HL-60 (cell line): ENCODE results near the gene ENTPD7.

ENCODE experiments used
- DNase-seq, 2 experiments: peaks; one replicate each; pipeline ENCODE4 v3.0.0-alpha.2; 2010 to 2020; ENCODE audit warnings: low read depth in 1 of 2, low spot score in 1 of 2
- H3K27ac ChIP-seq: fragments of 250-450 bp; sonication (Bioruptor Pico); replicated peaks from 2 replicates; pipeline ENCODE4 v1.5.1; 2020; ENCODE audit warnings: mild to moderate bottlenecking, moderate library complexity
- H3K27me3 ChIP-seq: fragments of 250-450 bp; sonication (Bioruptor Pico); 2 replicates; pipeline ENCODE4 v1.5.1; 2021; ENCODE audit warnings: mild to moderate bottlenecking, moderate library complexity; ENCODE audit not compliant: insufficient read depth, poor library complexity, severe bottlenecking
- H3K4me3 ChIP-seq: replicated peaks from 2 replicates; pipeline ENCODE4 v1.5.1; 2011; ENCODE audit warnings: mild to moderate bottlenecking, control low read depth, low read length; ENCODE audit not compliant: insufficient read depth
- CTCF ChIP-seq: IDR thresholded peaks from one replicate; pipeline ENCODE4 v1.5.1; 2011; ENCODE audit warnings: low read length, control low read depth, inconsistent platforms; ENCODE audit not compliant: insufficient read depth
- GABPA ChIP-seq: IDR thresholded peaks from 2 replicates; pipeline ENCODE4 v1.6.1; 2012; ENCODE audit warnings: low read depth
- POLR2AphosphoS5 ChIP-seq: IDR thresholded peaks from 2 replicates; pipeline ENCODE4 v1.6.1; 2012; ENCODE audit warnings: low read depth
- REST ChIP-seq: IDR thresholded peaks from 2 replicates; pipeline ENCODE4 v1.6.1; 2012; ENCODE audit warnings: low read depth; ENCODE audit not compliant: insufficient replicate concordance
- SPI1 ChIP-seq: IDR thresholded peaks from 2 replicates; pipeline ENCODE4 v1.6.1; 2012; ENCODE audit warnings: low read depth, mild to moderate bottlenecking, borderline replicate concordance

Gene ENTPD7

GRCh38 chr10:99654390-99655175 is 4.7 kb upstream of the ENTPD7 start:
- TF ChIP-seq GABPA, result no peak
- no peak for TF ChIP-seq CTCF
- TF ChIP-seq POLR2AphosphoS5, result no peak
- TF ChIP-seq SPI1, result no peak
- TF ChIP-seq REST, result no peak
- peak in 1 of 2 experiments; percentile 60 for DNase-seq
- no peaks in the 10 kb centered on the region for H3K27me3 ChIP-seq
- peak overlapping the region; percentile 85 for H3K27ac ChIP-seq
- H3K4me3 ChIP-seq, result no peak overlapping the region

- peak; percentile 56 to 67 for DNase-seq
- TF ChIP-seq REST (no peak), SPI1 (no peak), POLR2AphosphoS5 (no peak), CTCF (no peak), GABPA (no peak)
- H3K4me3 ChIP-seq, result no peak overlapping the region
Measured at GRCh38 chr10:99656199-99657064, 2.9 kb upstream of the ENTPD7 start.

GRCh38 chr10:99658622-99659030 is 683 bp upstream of the ENTPD7 start:
- Histone ChIP-seq H3K27me3 (no peaks in the 10 kb centered on the region), H3K4me3 (peak overlapping the region; percentile 97), H3K27ac (peak overlapping the region; percentile 85)
- DNase-seq, result peak in 1 of 2 experiments; percentile 41
- TF ChIP-seq GABPA (no peak), POLR2AphosphoS5 (no peak), CTCF (no peak), SPI1 (no peak), REST (no peak)

More at GRCh38 chr10:99656199-99657064, 2.9 kb upstream of the ENTPD7 start:
- no peaks in the 10 kb centered on the region for H3K27me3 ChIP-seq
- H3K27ac ChIP-seq, result peak overlapping the region; percentile 85
